ENCODE measurements around the gene JAKMIP3.

- TF ChIP-seq CTCF (IDR thresholded peaks at IDR 0.05) = no peak
- TF ChIP-seq POLR2A (IDR thresholded peaks at IDR 0.05) = no peak
These were observed 8.5 kb upstream of the JAKMIP3 start for GRCh38 chr10:132057191-132057681.
